Activated naive CD4-positive, alpha-beta T cell treated with anti-CD3 and anti-CD28 coated beads, Interleukin-2, amount 50 U/mL, for 72 hours (primary cell): Measurements from ENCODE around the gene NLRP13. TPM values are rescaled to one million over a fixed set of nuclear protein-coding genes. Genes with fewer than 3 reads are reported as not detected.

Source experiments
- ATAC-seq, 2 donors: fragments of 150-1000 bp; cut with Tn5 transposase; 2 replicates each; pipeline ENCODE4 v1.10.0; 2021; ENCODE audit warnings: mild to moderate bottlenecking in 2 of 2, moderate library complexity in 2 of 2
- DNase-seq, 2 donors: peaks; one replicate each; pipeline ENCODE4 v3.0.0; 2021 to 2022; ENCODE audit warnings: low spot score in 2 of 2
- H3K27ac Mint-ChIP-seq, 2 donors: one replicate each; pipeline ENCODE4 v1.8.0; 2022; ENCODE audit warnings: mild to moderate bottlenecking in 2 of 2, mixed read lengths in 2 of 2
- H3K36me3 Mint-ChIP-seq, 2 donors: one replicate each; pipeline ENCODE4 v1.8.0; 2022; ENCODE audit warnings: mixed read lengths in 2 of 2
- H3K9me3 Mint-ChIP-seq, 2 donors: one replicate each; pipeline ENCODE4 v1.8.0; 2022; ENCODE audit warnings: mixed read lengths in 2 of 2
- total RNA-seq, 2 donors: library from RNA; stranded (reverse); gene quantifications; one replicate each; pipeline ENCODE4 v1.2.3, GENCODE V29; 2022

Gene NLRP13
- total RNA-seq, 2 donors from 2014 or later: not detected

- no peak for DNase-seq
- no peak overlapping the region for H3K27ac Mint-ChIP-seq
- no peak for ATAC-seq
- H3K9me3 Mint-ChIP-seq: peaks cover 9 to 25% of the 10 kb centered on the region in 2 donors
- peaks cover 0 to 13% of the 10 kb centered on the region in 2 donors for H3K36me3 Mint-ChIP-seq
These were observed 19.2 kb downstream of the NLRP13 start for GRCh38 chr19:55912916-55913315.

- ATAC-seq (no peak), DNase-seq (no peak)
- peaks cover 5 to 16% of the 10 kb centered on the region in 2 donors for H3K9me3 Mint-ChIP-seq
- H3K27ac Mint-ChIP-seq: no peak overlapping the region
- H3K36me3 Mint-ChIP-seq: peaks cover 0 to 10% of the 10 kb centered on the region in 2 donors
These were observed 22.3 kb downstream of the NLRP13 start for GRCh38 chr19:55909801-55910200.

GRCh38 chr19:55907746-55908145 is 24.4 kb downstream of the NLRP13 start:
- H3K9me3 Mint-ChIP-seq: peaks cover 10 to 25% of the 10 kb centered on the region in 2 donors
- ATAC-seq (no peak), DNase-seq (no peak)
- H3K36me3 Mint-ChIP-seq: peaks cover 0 to 10% of the 10 kb centered on the region in 2 donors
- H3K27ac Mint-ChIP-seq: no peak overlapping the region

- Mint-ChIP-seq H3K27ac (no peak overlapping the region), H3K9me3 (peaks cover 10 to 24% of the 10 kb centered on the region in 2 donors), H3K36me3 (peaks cover 0 to 7% of the 10 kb centered on the region in 2 donors)
- DNase-seq (no peak), ATAC-seq (no peak)
These were observed 24.9 kb downstream of the NLRP13 start for GRCh38 chr19:55907286-55907685.

DNA sequence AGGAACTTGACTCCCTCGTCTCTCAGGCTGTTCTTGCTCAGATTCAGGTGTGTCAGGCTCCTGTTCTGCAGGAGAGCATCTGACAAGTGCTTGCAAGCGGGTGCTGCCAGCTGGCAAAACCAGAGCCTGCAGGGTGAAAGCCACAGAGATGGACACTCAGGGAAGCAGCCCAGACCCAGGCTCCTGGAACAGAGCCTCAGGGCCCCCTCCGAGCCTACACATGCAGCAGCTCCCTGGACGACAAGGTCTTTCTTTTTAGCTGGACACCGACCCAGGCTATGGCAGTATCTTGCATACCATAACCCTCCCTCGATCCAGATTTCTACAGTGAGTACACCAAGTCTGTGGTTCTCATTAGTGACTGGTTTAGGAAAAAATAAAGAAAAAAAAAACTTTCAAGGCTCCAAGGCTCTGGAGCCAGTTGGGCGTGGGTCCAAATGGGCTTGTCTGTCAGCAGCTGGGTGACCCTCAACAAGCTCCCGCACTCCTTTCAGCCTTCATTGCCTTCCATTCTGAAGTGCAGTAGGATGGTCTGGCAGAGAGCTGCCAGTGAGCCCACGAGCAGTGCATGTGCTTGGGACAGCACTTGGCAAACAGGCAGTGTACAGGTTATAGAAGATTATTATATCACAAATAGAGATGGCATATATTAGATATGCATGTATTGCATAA is 29.9 kb downstream of the NLRP13 start:
- peaks cover 17 to 20% of the 10 kb centered on the region in 2 donors for H3K9me3 Mint-ChIP-seq
- no peak for DNase-seq
- no peak for ATAC-seq
- peaks cover 0 to 4% of the 10 kb centered on the region in 2 donors for H3K36me3 Mint-ChIP-seq
- no peak overlapping the region for H3K27ac Mint-ChIP-seq

DNA sequence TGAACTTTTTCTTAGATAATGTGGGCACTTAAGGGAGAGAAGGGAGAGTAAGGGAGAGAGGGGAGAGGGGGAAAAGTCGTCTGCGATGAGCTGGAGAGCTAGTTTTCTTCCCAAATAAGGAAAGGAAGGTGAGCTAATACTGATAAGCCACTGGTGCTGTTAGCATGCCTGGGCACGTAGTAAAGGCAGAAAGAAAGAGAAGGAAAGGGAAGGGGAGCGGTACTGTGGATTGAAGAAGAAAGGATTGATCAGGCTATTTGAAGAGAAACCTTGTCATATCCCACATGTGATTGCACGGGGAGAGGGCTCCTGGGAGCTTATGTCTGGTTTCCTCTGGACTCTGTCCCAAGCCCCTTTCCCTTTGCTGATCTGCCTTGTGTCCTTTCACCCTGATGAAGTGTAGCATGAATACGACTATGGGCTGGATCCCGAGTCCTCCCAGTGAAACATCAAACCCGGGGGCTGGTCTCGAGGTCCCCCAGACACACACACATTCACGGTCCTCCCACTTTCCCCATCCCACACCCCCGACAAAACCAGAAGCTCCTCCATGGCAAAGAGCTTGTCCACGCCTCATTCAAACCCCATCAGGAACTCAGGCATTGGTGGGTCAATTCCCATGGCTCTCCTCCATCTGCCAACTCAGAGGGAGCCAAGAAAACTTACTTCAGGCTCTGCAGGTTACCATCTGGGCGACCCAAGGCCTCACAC is 30.6 kb downstream of the NLRP13 start:
- Mint-ChIP-seq H3K36me3 (peaks cover 0 to 4% of the 10 kb centered on the region in 2 donors), H3K27ac (no peak overlapping the region), H3K9me3 (peaks cover 22 to 25% of the 10 kb centered on the region in 2 donors)
- DNase-seq (no peak), ATAC-seq (no peak)

DNA sequence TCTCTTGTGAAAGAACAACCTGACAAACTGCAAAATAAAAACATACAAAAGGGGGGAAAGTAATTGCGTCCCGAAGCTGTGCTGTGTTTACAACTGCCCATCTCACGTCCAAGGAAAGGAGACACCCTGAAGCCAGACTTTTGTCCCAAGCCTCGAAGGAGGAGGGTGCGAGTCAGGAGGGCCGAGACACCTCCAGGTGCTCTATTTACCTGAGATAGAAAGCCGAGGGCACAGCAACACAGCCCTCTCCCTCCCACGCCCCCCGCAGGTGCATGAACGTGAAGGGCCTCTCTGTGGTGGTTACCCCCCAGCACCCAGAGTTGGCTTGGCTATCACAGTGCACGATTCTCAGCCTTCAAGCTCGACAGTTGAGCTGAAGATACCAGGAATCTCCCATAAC is 33.2 kb downstream of the NLRP13 start:
- Mint-ChIP-seq H3K9me3 (peaks cover 19 to 24% of the 10 kb centered on the region in 2 donors), H3K36me3 (no peaks in the 10 kb centered on the region), H3K27ac (no peak overlapping the region)
- no peak for DNase-seq
- ATAC-seq: no peak

DNA sequence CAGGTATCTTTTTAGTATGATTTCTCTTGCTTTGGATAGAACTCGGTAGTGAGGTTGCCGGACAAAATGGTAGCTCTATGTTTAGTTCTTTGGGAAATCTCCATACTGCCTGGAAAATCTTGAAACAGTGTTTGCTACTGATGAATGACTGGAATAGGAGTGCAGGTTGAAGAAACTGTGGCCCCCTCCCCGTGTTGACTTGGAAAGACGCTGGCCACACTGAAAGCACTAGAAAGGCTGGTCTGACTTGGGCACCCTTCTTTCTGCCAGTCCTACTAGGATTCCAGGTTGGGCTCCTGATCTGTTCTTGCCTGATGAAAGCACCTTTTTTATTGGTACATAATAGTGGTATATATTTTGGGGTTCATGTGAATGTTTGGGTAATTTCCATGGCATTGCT is 49.5 kb downstream of the NLRP13 start:
- no peak for DNase-seq
- no peak overlapping the region for H3K27ac Mint-ChIP-seq
- peaks cover 0 to 4% of the 10 kb centered on the region in 2 donors for H3K36me3 Mint-ChIP-seq
- ATAC-seq: no peak
- H3K9me3 Mint-ChIP-seq: peaks cover 16 to 22% of the 10 kb centered on the region in 2 donors

DNA sequence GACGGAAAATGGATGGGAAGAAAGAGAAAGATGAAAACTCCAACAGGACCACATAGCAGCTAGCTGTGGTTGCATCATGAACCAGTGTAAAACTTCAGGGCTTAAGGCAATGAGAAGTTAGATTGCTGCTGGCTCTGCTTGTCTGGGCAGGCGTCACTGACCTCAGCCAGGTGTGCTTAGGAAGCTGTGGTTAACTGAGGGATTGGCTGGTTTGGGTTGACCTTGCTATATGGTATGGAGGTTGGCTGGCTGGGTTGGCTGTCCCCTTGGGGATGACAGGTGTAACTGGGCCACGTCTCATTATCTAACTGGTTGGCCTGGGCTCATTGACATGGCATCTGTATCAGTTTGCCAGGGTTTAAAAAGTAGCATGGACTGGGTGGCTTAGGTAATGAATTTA is 54.9 kb downstream of the NLRP13 start:
- H3K27ac Mint-ChIP-seq: no peak overlapping the region
- peaks cover 22% of the 10 kb centered on the region in 2 donors for H3K9me3 Mint-ChIP-seq
- DNase-seq (no peak), ATAC-seq (no peak)
- no peaks in the 10 kb centered on the region for H3K36me3 Mint-ChIP-seq

- Mint-ChIP-seq H3K9me3 (peaks cover 16 to 20% of the 10 kb centered on the region in 2 donors), H3K27ac (no peak overlapping the region), H3K36me3 (peaks cover 6 to 12% of the 10 kb centered on the region in 2 donors)
- no peak for DNase-seq
- ATAC-seq: no peak
These were observed 61.4 kb downstream of the NLRP13 start for GRCh38 chr19:55870736-55871135.

- Mint-ChIP-seq H3K36me3 (peaks cover 6 to 12% of the 10 kb centered on the region in 2 donors), H3K27ac (no peak overlapping the region), H3K9me3 (peaks cover 12 to 24% of the 10 kb centered on the region in 2 donors)
- no peak for ATAC-seq
- no peak for DNase-seq
These were observed 65.0 kb downstream of the NLRP13 start for GRCh38 chr19:55867101-55867500.

DNA sequence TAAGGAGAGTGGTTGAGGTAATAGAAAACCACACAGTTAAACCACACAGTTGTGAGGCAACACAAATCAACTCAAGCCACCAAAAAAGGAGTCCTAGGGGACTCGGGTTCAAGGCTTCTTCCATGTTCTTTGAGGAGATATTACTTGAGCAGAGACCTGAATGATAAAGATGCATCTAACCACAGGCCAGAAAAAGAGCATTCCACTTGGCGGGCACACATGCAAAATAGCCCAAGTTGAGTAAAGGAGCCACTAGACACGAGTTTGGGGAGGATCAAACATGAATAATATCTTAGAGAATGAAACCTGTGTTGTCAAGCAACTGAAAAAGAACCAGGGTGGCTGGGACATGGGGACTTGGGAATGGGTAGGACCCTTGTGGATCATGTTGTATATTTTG is 65.6 kb downstream of the NLRP13 start:
- ATAC-seq (no peak), DNase-seq (no peak)
- peaks cover 6 to 12% of the 10 kb centered on the region in 2 donors for H3K36me3 Mint-ChIP-seq
- H3K27ac Mint-ChIP-seq: no peak overlapping the region
- peaks cover 12 to 24% of the 10 kb centered on the region in 2 donors for H3K9me3 Mint-ChIP-seq

GRCh38 chr19:55858969-55859368 is 73.2 kb downstream of the NLRP13 start:
- no peak overlapping the region for H3K27ac Mint-ChIP-seq
- H3K36me3 Mint-ChIP-seq: no peaks in the 10 kb centered on the region
- no peak for DNase-seq
- ATAC-seq: no peak
- peaks cover 5 to 6% of the 10 kb centered on the region in 2 donors for H3K9me3 Mint-ChIP-seq

GRCh38 chr19:55858401-55858800 is 73.7 kb downstream of the NLRP13 start:
- Mint-ChIP-seq H3K36me3 (no peaks in the 10 kb centered on the region), H3K27ac (no peak overlapping the region), H3K9me3 (peaks cover 10 to 12% of the 10 kb centered on the region in 2 donors)
- no peak for DNase-seq
- ATAC-seq: no peak

DNA sequence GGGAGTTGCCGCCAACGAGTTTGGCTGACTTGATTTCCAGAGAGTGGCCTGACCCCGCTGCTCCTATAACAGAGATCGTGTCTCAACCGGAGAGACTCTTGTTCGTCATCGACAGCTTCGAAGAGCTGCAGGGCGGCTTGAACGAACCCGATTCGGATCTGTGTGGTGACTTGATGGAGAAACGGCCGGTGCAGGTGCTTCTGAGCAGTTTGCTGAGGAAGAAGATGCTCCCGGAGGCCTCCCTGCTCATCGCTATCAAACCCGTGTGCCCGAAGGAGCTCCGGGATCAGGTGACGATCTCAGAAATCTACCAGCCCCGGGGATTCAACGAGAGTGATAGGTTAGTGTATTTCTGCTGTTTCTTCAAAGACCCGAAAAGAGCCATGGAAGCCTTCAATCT is 74.2 kb downstream of the NLRP13 start:
- H3K36me3 Mint-ChIP-seq: no peaks in the 10 kb centered on the region
- ATAC-seq (no peak), DNase-seq (no peak)
- H3K9me3 Mint-ChIP-seq: peaks cover 9 to 13% of the 10 kb centered on the region in 2 donors
- H3K27ac Mint-ChIP-seq: no peak overlapping the region

GRCh38 chr19:55857149-55857548 is 75.0 kb downstream of the NLRP13 start:
- Mint-ChIP-seq H3K9me3 (peaks cover 9 to 13% of the 10 kb centered on the region in 2 donors), H3K36me3 (peaks cover 0 to under 1% of the 10 kb centered on the region in 2 donors), H3K27ac (no peak overlapping the region)
- DNase-seq: no peak
- ATAC-seq: no peak

DNA sequence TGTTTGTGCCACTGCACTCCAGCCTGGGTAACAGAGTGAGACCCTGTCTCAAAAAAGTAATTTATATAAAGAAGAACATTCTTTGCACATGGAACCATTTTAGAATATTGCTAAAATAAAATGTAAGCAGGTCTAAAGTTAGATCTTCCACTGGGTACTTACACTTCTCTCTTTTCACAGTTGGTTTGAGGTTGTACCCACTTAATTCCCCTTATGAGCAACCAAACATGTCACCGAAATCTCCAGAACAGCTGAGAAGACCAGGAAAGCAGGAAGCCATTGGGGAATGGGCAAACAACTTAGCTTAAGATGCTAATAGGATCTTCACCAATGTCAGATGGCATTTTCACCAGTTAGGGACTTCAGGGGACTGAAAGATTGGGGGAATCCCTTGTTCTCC is 77.0 kb downstream of the NLRP13 start:
- ATAC-seq: no peak
- peaks cover 13 to 15% of the 10 kb centered on the region in 2 donors for H3K9me3 Mint-ChIP-seq
- peaks cover 0 to 6% of the 10 kb centered on the region in 2 donors for H3K36me3 Mint-ChIP-seq

More for the DNA sequence above, 77.0 kb downstream of the NLRP13 start:
- no peak for DNase-seq
- no peak overlapping the region for H3K27ac Mint-ChIP-seq
